Activated naive CD4-positive, alpha-beta T cell treated with anti-CD3 and anti-CD28 coated beads, Interleukin-2, amount 50 U/mL, for 72 hours (primary cell): ENCODE results near the gene SMNDC1. TPM values are rescaled to one million over a fixed set of nuclear protein-coding genes. Genes with fewer than 3 reads are reported as not detected.
A peak's percentile ranks its signal among the peaks of the same experiment; 100 is the strongest.

Experiments
- ATAC-seq, 2 donors: fragments of 150-1000 bp; cut with Tn5 transposase; 2 replicates each; pipeline ENCODE4 v1.10.0; 2021; ENCODE audit warnings: mild to moderate bottlenecking in 2 of 2, moderate library complexity in 2 of 2
- DNase-seq, 2 donors: peaks; one replicate each; pipeline ENCODE4 v3.0.0; 2021 to 2022; ENCODE audit warnings: low spot score in 2 of 2
- H3K27ac Mint-ChIP-seq, 2 donors: one replicate each; pipeline ENCODE4 v1.8.0; 2022; ENCODE audit warnings: mild to moderate bottlenecking in 2 of 2, mixed read lengths in 2 of 2
- H3K36me3 Mint-ChIP-seq, 2 donors: one replicate each; pipeline ENCODE4 v1.8.0; 2022; ENCODE audit warnings: mixed read lengths in 2 of 2
- H3K9me3 Mint-ChIP-seq, 2 donors: one replicate each; pipeline ENCODE4 v1.8.0; 2022; ENCODE audit warnings: mixed read lengths in 2 of 2
- total RNA-seq, 2 donors: library from RNA; stranded (reverse); gene quantifications; one replicate each; pipeline ENCODE4 v1.2.3, GENCODE V29; 2022

SMNDC1 gene
- 10 to 100 TPM; 37.9 to 65.1 TPM for total RNA-seq

DNA sequence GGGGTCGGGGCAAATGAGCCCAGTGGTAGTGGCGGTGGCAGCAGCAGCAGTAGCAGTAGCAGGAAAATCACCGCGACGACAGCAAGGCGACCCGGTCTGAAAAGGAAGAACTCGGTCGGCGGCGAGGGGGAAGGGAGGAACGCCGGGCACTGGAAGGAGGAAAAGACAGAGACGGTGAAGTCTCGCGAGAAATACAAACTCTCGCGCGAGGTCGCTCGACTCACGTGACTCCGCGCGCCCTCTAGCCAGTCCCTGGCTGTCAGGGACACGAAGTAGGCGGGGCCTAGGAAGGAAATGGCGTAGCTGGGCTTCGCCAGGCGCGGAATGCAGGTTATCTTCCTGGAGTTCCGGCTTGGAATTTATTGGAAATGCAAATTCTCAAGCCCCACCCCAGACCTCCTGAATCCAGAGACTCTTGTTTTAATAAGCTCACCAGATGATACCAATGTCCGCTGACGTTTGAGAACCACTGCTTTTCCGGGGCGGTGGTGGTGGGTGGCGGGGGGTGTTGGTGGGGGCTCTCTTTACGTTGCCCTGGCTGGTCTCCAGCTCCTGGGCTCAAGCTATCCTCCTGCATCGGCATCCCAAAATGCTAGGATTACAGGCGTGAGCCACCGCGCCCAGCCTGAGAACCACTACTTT, at the start of gene SMNDC1:
Gene SMNDC1, minus strand, starts transcription at position 141 of the 642 bp plus-strand sequence. CDS start 1,333 bp downstream, outside the sequence.
- DNase-seq (peak; percentile 96 to 98), ATAC-seq (peak; percentile 85 to 92)
- H3K36me3 Mint-ChIP-seq = peaks cover 22 to 27% of the 10 kb centered on the region in 2 donors
- H3K9me3 Mint-ChIP-seq = no peaks in the 10 kb centered on the region
- peak within 1 kb of the TSS; percentile 96 to 97 for H3K27ac Mint-ChIP-seq

DNA sequence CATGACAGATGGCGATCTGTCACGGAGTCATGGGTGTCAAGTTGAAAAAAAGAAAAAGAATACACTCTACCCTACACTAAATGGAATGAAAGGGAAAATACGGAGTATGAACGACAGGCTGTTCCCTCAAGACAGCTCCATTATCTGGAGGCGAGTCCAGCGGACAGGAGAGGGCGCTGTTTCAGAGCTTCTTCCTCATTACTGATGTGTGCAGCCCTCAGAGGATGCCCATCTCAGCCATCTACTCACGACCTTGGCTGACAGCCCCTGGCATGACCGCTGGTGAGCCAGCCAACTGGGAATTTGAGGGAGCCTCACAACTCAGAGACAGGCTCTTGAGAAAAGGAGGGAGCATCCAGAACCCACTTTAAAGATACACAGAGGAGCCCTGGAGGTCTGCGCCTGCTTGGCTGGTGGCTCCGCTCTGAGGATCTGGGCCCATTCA, 49.6 kb upstream of the SMNDC1 start:
- Mint-ChIP-seq H3K9me3 (no peaks in the 10 kb centered on the region), H3K27ac (peak overlapping the region in 1 of 2 donors; percentile 91), H3K36me3 (no peaks in the 10 kb centered on the region)
- DNase-seq (peak; percentile 71 to 88), ATAC-seq (peak; percentile 24 to 47)

DNA sequence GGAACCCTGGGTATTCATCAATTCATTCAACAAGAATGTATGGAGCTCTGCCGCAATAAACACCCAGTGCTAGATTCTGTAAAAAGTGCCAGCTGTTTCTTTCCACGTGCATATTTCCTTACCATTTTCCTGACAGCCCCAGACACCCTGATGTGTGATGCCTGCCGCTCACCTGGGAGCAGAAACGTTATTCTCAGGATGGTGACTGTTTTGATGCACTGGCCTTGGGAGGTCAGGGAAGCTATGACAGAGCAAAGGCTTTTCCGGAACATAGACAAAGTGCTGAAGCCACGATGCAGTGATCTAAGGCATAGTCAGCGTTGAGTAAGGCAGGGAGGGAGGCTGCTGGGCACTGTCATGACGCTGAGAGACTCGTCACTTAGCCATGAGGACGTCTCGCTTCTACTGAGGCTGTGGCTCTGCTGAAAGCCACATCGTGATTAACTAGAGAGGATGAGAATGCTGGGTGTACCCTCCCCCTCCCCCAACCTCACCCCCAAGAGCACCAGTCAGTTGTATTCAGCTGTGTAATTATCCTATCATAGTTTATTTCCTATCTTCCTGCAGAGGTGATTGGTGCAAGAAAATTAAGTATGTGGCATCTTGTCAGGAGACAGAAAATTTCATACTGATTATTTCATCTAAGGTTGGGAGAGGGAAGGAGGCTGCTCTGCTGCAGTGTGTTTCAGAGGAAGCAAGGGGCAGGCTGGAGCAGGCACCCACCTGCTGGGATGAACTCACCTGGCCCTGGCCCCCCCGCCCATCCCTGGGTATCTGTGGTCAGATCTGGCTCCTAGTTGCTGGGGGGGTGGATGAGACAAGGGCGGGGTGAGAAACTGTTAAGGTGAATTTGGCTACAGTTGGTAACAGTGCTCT, 48.8 kb upstream of the SMNDC1 start:
- Mint-ChIP-seq H3K27ac (peak overlapping the region in 1 of 2 donors; percentile 91), H3K9me3 (no peaks in the 10 kb centered on the region), H3K36me3 (no peaks in the 10 kb centered on the region)
- DNase-seq (peak; percentile 39 to 68), ATAC-seq (peak; percentile 63 to 76)

DNA sequence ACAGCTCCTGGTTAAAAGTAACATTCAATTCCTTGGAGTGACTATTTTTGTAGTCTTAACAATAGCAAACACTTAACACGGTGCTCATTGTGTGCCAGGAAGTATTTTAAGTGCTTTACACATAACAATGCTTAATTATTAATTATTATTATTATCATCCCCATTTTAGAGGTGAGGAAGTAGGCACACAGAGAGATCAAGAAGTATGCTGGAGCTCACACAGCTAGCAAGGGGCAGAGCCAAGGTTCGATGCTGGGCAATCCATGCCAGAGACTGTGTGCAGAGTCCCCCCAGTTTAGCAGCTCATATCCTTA, 48.2 kb upstream of the SMNDC1 start:
- no peak for ATAC-seq
- H3K36me3 Mint-ChIP-seq = no peaks in the 10 kb centered on the region
- no peak overlapping the region for H3K27ac Mint-ChIP-seq
- H3K9me3 Mint-ChIP-seq = no peaks in the 10 kb centered on the region
- no peak for DNase-seq

DNA sequence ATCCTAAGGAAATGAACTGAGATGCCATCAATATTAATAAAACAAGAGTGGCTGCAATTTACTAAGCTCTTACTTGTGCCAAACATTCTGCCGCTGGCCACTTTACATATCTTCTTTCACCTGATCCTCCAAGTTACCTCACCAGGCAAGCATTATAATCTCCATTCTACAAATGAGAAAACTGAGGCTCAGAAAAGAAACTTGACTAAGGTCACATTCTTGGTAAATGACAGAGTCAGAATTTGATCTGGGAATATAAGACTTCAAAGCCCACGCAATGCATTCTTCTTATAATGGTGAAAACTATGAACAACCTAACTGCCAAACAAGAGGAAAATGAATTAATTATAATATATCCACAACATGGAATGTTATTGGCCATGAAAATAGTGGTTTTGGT, 46.1 kb upstream of the SMNDC1 start:
- H3K36me3 Mint-ChIP-seq = no peaks in the 10 kb centered on the region
- DNase-seq = no peak
- H3K27ac Mint-ChIP-seq = no peak overlapping the region
- no peak for ATAC-seq
- H3K9me3 Mint-ChIP-seq = peaks cover 0 to 4% of the 10 kb centered on the region in 2 donors

DNA sequence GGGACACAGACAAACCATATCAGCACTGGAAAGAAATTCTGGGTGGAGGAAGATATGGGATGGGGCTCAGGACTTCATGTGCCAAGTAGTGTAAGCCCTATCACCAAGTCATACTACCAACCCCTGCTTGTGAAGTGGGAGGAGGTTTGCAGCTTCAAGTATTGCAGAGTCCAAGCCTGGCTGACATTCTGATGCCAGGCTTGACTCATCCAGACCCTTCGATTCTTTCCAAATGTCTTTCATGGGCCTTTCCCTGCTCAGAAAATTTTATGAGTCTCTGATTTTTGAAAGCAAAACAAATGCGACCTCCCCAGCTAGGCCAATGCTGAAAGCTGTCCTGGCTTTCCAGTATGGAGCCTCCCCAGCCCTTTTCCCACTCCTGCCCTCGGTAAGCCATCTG, 45.1 kb upstream of the SMNDC1 start:
- Mint-ChIP-seq H3K9me3 (peaks cover 0 to 4% of the 10 kb centered on the region in 2 donors), H3K36me3 (no peaks in the 10 kb centered on the region), H3K27ac (no peak overlapping the region)
- no peak for DNase-seq
- no peak for ATAC-seq

DNA sequence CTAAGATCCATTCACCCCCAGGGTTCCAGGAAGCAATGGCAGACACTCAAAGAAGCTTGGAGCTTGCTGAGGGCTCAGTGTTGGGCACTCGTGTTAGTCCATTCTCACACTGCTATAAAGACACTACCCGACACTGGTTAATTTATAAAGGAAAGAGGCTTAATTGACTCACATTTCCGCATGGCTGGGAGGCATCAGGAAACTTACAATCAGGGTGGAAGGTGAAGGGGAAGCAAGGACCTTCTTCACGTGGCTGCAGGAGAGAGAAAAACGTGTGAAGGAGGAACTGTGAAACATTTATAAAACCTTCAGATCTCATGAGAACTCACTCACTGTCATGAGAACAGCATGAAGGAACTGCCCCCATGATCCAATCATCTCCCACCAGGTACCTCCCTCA, 44.7 kb upstream of the SMNDC1 start:
- Mint-ChIP-seq H3K9me3 (peaks cover 0 to 4% of the 10 kb centered on the region in 2 donors), H3K27ac (no peak overlapping the region), H3K36me3 (no peaks in the 10 kb centered on the region)
- DNase-seq (no peak), ATAC-seq (no peak)

DNA sequence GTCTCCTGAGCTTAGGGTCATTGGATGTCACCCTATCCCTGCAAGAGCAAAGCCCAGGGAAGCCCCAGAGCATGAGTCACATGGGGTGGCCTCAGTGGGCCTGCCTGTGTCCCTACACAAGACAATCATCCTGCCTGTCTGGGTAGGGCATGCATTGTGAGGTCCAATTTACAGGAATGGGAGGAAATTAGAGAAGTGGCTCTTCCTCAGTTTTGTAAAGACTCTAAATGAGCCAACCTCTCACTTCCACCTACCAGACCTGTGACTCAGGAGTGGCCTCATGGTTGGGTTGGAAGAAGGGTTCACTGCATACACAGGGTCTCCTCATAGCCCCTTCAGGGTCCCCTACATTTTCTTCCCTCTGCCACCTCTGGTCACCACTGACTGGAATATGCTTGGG, 43.6 kb upstream of the SMNDC1 start:
- ATAC-seq (no peak), DNase-seq (no peak)
- no peak overlapping the region for H3K27ac Mint-ChIP-seq
- no peaks in the 10 kb centered on the region for H3K36me3 Mint-ChIP-seq
- H3K9me3 Mint-ChIP-seq = peaks cover 0 to 4% of the 10 kb centered on the region in 2 donors

DNA sequence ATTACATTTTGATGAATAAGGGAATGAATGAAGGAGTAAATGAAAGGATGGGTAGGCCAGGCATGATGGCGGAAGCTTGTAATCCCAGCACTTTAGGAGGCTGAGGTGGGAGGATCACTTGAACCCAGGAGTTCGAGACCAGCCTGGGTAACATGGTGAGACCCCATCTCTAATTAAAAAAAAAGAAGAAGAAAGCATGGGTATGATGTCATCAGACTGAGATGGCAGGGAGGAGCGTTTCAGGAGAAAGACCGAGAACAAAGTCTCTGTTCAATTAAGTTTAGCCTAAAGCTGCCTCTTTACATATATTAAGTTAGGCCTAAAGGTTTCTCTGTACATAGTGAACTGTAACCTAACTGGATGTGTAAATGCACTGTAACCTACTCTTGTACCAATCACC, 42.2 kb upstream of the SMNDC1 start:
- Mint-ChIP-seq H3K36me3 (no peaks in the 10 kb centered on the region), H3K9me3 (peaks cover 0 to 4% of the 10 kb centered on the region in 2 donors), H3K27ac (no peak overlapping the region)
- no peak for DNase-seq
- no peak for ATAC-seq

DNA sequence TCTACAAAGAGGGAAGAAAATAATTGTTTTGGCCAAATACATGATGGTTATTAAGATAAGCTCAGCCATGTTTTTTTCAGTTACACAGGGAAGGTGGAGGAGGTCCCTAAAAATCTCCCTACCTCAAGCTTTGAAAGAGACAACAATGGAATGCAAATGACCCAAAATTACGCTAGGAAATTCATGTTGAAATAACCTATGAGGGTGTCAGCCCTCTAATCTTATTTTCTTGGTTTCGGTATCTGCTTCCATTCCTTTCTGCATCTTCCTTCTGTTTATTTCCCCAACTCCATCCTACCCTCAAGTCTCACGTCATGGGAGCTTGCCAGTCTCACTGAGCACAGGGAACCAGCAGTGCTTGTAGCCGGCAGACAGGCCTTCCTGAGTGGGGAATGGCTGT, 40.6 kb upstream of the SMNDC1 start:
- DNase-seq = no peak
- ATAC-seq = no peak
- no peak overlapping the region for H3K27ac Mint-ChIP-seq
- no peaks in the 10 kb centered on the region for H3K36me3 Mint-ChIP-seq
- peaks cover 0 to 4% of the 10 kb centered on the region in 2 donors for H3K9me3 Mint-ChIP-seq

DNA sequence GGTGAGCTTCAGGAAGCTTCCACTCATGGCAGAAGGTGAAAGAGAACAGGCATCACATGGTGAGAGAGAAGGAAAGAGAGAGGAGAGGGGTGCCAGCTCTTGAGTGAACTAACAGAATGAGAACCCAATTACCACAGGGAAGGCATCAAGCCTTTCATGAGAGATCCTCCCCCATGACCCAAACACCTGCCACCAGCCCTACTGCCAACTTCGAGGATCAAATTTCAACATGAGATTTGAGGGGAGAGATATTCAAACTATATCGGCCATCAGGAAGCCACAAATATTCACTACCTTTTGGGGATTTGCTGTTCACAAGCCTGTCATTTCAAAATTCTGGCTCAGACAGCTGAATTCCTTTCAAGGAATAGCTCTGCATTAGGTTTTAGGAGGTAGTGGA, 39.9 kb upstream of the SMNDC1 start:
- H3K36me3 Mint-ChIP-seq = no peaks in the 10 kb centered on the region
- ATAC-seq (no peak), DNase-seq (no peak)
- no peak overlapping the region for H3K27ac Mint-ChIP-seq
- peaks cover 0 to 4% of the 10 kb centered on the region in 2 donors for H3K9me3 Mint-ChIP-seq

DNA sequence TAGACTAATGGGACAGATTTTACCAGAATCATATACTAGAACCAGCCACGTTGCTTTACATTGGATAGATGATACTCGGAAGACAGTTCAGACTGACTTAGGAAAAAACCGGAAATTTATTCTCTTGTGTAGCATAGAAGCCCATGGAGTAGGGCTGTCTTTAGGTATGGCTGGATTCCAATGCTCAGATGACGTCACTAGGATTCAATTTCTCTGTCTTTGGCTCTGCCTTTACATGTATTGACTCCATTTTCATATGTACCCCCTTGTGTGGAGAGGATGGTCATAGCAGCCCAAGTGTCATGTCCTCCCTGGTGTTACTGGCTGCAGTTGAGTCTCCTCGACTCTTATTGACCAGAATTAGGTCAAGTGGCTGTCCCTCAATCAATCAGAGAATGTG, 39.2 kb upstream of the SMNDC1 start:
- Mint-ChIP-seq H3K36me3 (no peaks in the 10 kb centered on the region), H3K9me3 (peaks cover 0 to 4% of the 10 kb centered on the region in 2 donors), H3K27ac (no peak overlapping the region)
- no peak for DNase-seq
- ATAC-seq = no peak

DNA sequence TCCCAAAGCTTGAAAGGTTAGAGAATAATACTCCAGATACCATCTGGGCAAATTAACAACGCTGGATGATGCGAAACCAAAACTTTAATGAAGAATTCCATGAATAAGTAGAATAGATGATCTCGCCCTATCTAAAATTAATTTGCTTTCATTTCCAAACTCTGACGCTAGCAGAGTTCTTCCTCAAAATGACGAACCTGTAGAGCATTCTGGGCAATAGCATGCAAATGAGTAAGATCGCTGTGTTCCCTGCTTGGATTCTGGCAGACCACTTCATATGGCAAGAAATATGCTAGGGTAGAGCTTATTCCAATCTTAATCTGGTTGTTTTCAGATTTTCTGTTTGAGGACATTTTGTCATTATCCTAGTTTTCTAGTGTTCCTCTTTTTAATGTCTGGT, 36.1 kb upstream of the SMNDC1 start:
- H3K36me3 Mint-ChIP-seq = no peaks in the 10 kb centered on the region
- no peak overlapping the region for H3K27ac Mint-ChIP-seq
- DNase-seq (no peak), ATAC-seq (no peak)
- H3K9me3 Mint-ChIP-seq = no peaks in the 10 kb centered on the region

DNA sequence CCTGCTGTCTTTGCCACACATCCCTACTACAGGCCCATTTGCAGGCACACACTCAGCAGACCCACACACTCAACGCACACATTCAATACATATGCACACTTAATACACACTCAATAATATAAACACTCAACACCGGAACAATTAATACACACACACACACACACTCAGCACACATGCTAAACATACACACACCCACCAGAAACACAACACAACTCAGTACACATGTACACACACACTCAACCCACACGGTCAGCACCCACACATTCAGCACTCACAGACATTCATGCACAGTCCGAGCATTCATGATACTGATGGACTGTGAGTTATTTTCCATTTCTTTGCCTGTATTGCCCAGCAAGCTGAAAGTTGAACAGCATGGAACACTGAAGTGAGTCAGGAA, 35.4 kb upstream of the SMNDC1 start:
- Mint-ChIP-seq H3K27ac (no peak overlapping the region), H3K36me3 (no peaks in the 10 kb centered on the region), H3K9me3 (no peaks in the 10 kb centered on the region)
- ATAC-seq = no peak
- no peak for DNase-seq

DNA sequence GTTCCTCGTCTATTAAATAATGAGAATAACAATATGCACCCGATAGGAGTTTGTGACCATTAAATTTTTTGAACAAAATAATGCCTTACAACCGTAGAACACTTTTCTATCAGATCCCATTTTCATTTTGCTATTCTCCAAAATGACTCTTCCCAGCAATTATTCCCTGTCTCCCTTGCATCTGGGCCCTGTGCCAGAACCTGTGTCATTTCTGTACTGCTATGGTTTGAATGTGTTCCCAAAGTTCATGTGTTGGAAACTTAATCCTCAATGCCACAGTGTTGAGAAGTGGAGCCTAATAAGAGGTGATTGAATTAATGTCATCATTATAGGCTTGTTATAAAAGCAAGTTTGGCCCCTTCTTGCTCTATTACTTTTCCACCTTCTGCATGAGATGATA, 33.2 kb upstream of the SMNDC1 start:
- H3K27ac Mint-ChIP-seq = no peak overlapping the region
- ATAC-seq (no peak), DNase-seq (no peak)
- H3K36me3 Mint-ChIP-seq = no peaks in the 10 kb centered on the region
- no peaks in the 10 kb centered on the region for H3K9me3 Mint-ChIP-seq

DNA sequence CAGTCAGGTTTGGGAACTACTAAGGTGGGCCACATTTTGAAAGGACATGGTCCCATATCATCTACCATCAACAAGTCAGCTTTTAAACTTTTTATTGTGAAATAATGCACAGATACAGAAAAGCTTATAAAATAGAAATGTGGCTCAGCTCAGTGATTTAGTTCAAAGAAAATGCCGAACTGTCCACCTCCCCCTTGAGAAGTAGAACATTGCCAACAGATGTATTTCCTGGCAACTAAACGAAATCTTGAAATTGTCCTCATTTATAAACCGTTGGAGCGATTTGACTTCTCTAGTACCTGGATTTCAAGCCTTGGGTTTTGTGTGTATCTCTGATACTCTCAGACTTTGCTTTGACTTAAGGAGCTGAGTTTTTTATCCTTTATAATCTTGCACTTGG, 32.7 kb upstream of the SMNDC1 start:
- H3K27ac Mint-ChIP-seq = no peak overlapping the region
- ATAC-seq (no peak), DNase-seq (no peak)
- no peaks in the 10 kb centered on the region for H3K36me3 Mint-ChIP-seq
- H3K9me3 Mint-ChIP-seq = no peaks in the 10 kb centered on the region

DNA sequence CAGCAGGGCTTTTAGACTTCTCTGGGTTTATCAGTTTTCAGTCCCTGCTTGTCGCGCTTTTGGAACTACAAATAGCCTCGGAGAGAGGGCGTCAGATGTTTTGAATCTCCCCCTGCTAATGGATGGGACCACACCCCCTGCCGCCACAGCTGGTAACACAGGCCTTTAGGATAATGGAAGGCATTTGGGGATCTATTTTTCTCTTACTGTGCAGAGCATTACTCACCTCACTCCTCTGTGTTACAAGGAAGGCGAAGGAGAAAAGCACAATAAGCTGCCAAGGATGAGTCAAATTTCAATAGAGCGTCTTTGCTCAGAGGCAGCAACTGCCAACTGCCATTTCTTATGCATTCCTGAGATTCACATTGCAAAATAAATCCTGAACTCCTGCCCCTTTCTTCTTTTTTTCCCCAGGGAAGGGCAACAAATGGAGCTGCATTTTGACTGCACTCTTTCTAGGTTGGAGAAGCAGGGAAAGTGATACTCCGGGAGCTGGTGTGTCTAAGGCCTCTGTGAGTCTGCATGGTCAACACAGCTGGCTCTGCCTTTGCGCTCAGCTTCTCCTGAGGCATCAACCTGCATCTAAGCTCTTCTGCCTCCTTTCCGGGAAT, 31.5 kb upstream of the SMNDC1 start:
- Mint-ChIP-seq H3K36me3 (no peaks in the 10 kb centered on the region), H3K9me3 (no peaks in the 10 kb centered on the region), H3K27ac (no peak overlapping the region)
- ATAC-seq (no peak), DNase-seq (no peak)
